KMS-11 (cell line): Measurements from ENCODE around the gene CUL2.
"Not testable (repeated sequence)": the region's sequence is repeated elsewhere in the genome, so short reads cannot be mapped to it uniquely, and the experiment has no call there.

ENCODE experiments used
- H2AFZ ChIP-seq: fragments of 200-600 bp; sonication (generic); 2 replicates; pipeline ENCODE4 v1.6.1; 2016; ENCODE audit warnings: antibody characterized with exemption, mixed run types, low read depth
- H3K27ac ChIP-seq: fragments of 200-600 bp; sonication (generic); 2 replicates; pipeline ENCODE4 v1.6.1; 2016; ENCODE audit warnings: mild to moderate bottlenecking, mixed run types
- H3K27me3 ChIP-seq: fragments of 200-600 bp; sonication (generic); 2 replicates; pipeline ENCODE4 v1.6.1; 2017; ENCODE audit warnings: mild to moderate bottlenecking, low read depth, mixed run types, moderate library complexity; ENCODE audit not compliant: insufficient read depth
- H3K36me3 ChIP-seq: fragments of 200-600 bp; sonication (generic); 2 replicates; pipeline ENCODE4 v1.6.1; 2017; ENCODE audit warnings: mild to moderate bottlenecking, mixed run types; ENCODE audit not compliant: insufficient read depth
- H3K4me1 ChIP-seq: fragments of 200-600 bp; sonication (generic); 2 replicates; pipeline ENCODE4 v1.6.1; 2016; ENCODE audit warnings: mild to moderate bottlenecking, low read depth, mixed run types; ENCODE audit not compliant: poor library complexity, severe bottlenecking
- H3K4me2 ChIP-seq: fragments of 200-600 bp; sonication (generic); 2 replicates; pipeline ENCODE4 v1.7.0; 2016; ENCODE audit warnings: mild to moderate bottlenecking, mixed run types
- H3K4me3 ChIP-seq: fragments of 200-600 bp; sonication (generic); IDR thresholded peaks from 2 replicates; pipeline ENCODE4 v1.6.1; 2017; ENCODE audit warnings: low read depth, low read length, mixed read lengths; ENCODE audit not compliant: insufficient read depth
- H3K79me2 ChIP-seq: fragments of 200-600 bp; sonication (generic); 2 replicates; pipeline ENCODE4 v1.6.1; 2016; ENCODE audit warnings: low read depth, mixed run types; ENCODE audit not compliant: insufficient read depth
- H3K9ac ChIP-seq: fragments of 200-600 bp; sonication (generic); 2 replicates; pipeline ENCODE4 v1.6.1; 2016; ENCODE audit warnings: mild to moderate bottlenecking, mixed run types
- H4K20me1 ChIP-seq: fragments of 200-600 bp; sonication (generic); 2 replicates; pipeline ENCODE4 v1.6.1; 2016; ENCODE audit warnings: mild to moderate bottlenecking, mixed run types; ENCODE audit not compliant: insufficient read depth
- CTCF ChIP-seq: fragments of 200-600 bp; sonication (generic); conservative IDR thresholded peaks from 2 replicates; pipeline ENCODE4 v1.6.1; 2017; ENCODE audit warnings: low read depth, mild to moderate bottlenecking, antibody characterized with exemption, low read length, moderate library complexity, mixed read lengths

CUL2 gene

DNA sequence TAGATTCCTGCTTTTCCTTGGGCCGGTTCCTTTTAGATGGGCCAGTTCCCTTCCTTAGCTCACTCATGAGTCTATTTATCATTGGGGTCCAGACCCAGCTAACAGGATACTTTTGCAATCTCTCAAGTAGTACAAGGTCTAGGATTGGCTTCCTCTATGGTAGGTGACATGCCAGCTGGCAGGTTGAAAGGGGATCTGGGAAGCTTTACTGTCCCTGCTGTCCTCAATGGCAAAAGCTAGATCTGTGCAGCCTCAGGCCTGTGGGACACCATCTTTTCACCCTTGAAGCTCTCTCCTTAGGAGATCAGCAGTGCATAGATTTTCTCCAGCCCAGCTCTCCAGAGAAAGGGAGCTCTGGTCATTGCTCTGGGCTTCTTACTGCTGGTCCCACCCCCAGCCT is 96.4 kb downstream of the CUL2 start:
- Histone ChIP-seq H3K79me2 (no peaks in the 10 kb centered on the region), H2AFZ (no peak overlapping the region), H4K20me1 (no peaks in the 10 kb centered on the region), H3K27ac (no peak overlapping the region), H3K9ac (no peak overlapping the region), H3K4me1 (peaks cover 8% of the 10 kb centered on the region), H3K27me3 (no peaks in the 10 kb centered on the region), H3K4me2 (no peak overlapping the region), H3K4me3 (no peak overlapping the region), H3K36me3 (no peaks in the 10 kb centered on the region)
- no peak for TF ChIP-seq CTCF

GRCh38 chr10:34991117-34991516 is 99.0 kb downstream of the CUL2 start:
- H3K79me2 ChIP-seq, H4K20me1 ChIP-seq, H3K27ac ChIP-seq: not testable (repeated sequence)

DNA sequence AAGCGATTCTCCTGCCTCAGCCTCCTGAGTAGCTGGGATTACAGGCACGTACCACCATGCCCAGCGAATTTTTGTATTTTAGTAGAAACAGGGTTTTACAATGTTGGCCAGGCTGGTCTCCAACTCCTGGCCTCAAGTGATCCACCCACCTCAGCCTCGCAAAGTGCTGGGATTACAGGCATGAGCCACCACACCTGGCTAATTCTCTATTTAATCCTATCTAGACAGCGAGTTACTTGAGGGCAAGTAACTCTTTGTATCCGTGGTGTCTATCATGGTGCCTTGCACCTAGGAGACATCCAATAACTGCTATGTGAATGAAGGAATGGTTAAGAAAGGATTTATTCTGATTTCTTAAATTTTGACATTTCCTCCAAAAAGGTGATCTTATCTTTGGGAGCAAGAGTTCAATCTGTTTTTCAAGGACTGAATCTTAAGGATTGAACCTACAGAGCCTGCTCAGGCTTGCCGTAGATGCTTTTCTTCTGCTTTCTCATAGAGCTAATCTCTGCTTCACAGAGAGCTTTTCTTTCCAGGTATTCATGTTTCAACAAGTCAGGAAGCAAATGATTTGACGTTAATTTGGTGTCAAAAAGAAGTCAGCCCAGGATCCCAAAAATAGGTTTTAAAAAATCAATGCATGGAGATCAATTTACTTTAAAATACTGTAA is 101.6 kb downstream of the CUL2 start:
- H3K9ac ChIP-seq = no peak overlapping the region
- H3K4me1 ChIP-seq = no peaks in the 10 kb centered on the region
- no peak overlapping the region for H3K4me3 ChIP-seq
- no peaks in the 10 kb centered on the region for H3K36me3 ChIP-seq
- no peak overlapping the region for H3K4me2 ChIP-seq
- H3K27me3 ChIP-seq = no peaks in the 10 kb centered on the region
- TF ChIP-seq CTCF = no peak
- no peak overlapping the region for H3K27ac ChIP-seq
- H4K20me1 ChIP-seq = no peaks in the 10 kb centered on the region
- no peaks in the 10 kb centered on the region for H3K79me2 ChIP-seq
- H2AFZ ChIP-seq = no peak overlapping the region

More at GRCh38 chr10:34991117-34991516, 99.0 kb downstream of the CUL2 start:
- H3K9ac ChIP-seq, H3K4me1 ChIP-seq, H3K27me3 ChIP-seq, H3K36me3 ChIP-seq, H3K4me3 ChIP-seq, H2AFZ ChIP-seq, H3K4me2 ChIP-seq: not testable (repeated sequence)

- no peak overlapping the region for H2AFZ ChIP-seq
- no peaks in the 10 kb centered on the region for H3K27me3 ChIP-seq
- no peak overlapping the region for H3K4me2 ChIP-seq
- no peaks in the 10 kb centered on the region for H3K36me3 ChIP-seq
- no peaks in the 10 kb centered on the region for H3K79me2 ChIP-seq
- no peaks in the 10 kb centered on the region for H4K20me1 ChIP-seq
- TF ChIP-seq CTCF = peak; percentile 39; the same call in 1 of the 2 replicates
- no peak overlapping the region for H3K9ac ChIP-seq
- H3K27ac ChIP-seq = no peak overlapping the region
- H3K4me1 ChIP-seq = no peaks in the 10 kb centered on the region
- H3K4me3 ChIP-seq = no peak overlapping the region
Measured at GRCh38 chr10:34985823-34986222, 104.3 kb downstream of the CUL2 start.

DNA sequence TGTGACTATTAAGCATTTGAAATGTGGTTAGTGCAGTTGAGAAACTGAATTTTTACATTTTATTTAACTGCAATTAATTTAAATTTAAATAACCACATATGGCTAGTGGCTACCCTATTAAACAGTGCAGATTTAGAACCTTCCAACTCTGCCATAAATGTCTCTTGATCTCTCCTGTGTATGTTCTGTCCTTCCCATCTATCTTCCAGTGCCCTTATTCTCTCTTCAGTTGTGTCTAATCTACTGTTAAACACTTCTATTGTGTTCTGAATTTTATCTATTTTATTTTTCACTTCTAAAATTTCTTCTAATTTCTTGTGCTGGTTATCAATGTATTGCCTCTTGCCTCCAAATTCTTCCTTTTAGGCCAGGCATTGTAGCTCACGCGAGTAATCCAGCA is 105.0 kb downstream of the CUL2 start:
- TF ChIP-seq CTCF = no peak
- no peak overlapping the region for H2AFZ ChIP-seq
- no peaks in the 10 kb centered on the region for H3K27me3 ChIP-seq

More for the DNA sequence above, 105.0 kb downstream of the CUL2 start:
- no peaks in the 10 kb centered on the region for H3K4me1 ChIP-seq
- H3K79me2 ChIP-seq = no peaks in the 10 kb centered on the region
- H3K9ac ChIP-seq = no peak overlapping the region
- no peak overlapping the region for H3K4me3 ChIP-seq
- H3K4me2 ChIP-seq = no peak overlapping the region
- no peaks in the 10 kb centered on the region for H4K20me1 ChIP-seq
- no peaks in the 10 kb centered on the region for H3K36me3 ChIP-seq
- H3K27ac ChIP-seq = no peak overlapping the region
